ENCODE results near the gene POC1A.

- TF ChIP-seq POLR2AphosphoS5 (IDR thresholded peaks at IDR 0.05; ENCODE audit: low read depth, low read length) = no peak
- TF ChIP-seq POLR2A (IDR thresholded peaks at IDR 0.05; ENCODE audit: low read depth, low read length) = no peak
- no peak for TF ChIP-seq TAF1 (IDR thresholded peaks at IDR 0.05; ENCODE audit: borderline replicate concordance, low read depth, low read length)
These were observed 22.0 kb upstream of the POC1A start for GRCh38 chr3:52176180-52176752.

Data from GM12892 (cell line).